GM13977 (cell line): ENCODE data around the gene PHB1.

Experiments used
- DNase-seq: peaks from one replicate; pipeline ENCODE4 v3.0.0; 2012; ENCODE audit warnings: low spot score
- CTCF ChIP-seq: IDR thresholded peaks from 2 replicates; pipeline ENCODE4 v1.5.1; 2012; ENCODE audit warnings: mild to moderate bottlenecking, control low read depth; ENCODE audit not compliant: insufficient read depth; ENCODE audit errors: extremely low read depth, missing control alignments
- in situ Hi-C: fragments of 300-500 bp; cut with MboI; formaldehyde crosslinking; loops from one replicate; pipeline ENCODE4 v1.12.0; 2022; ENCODE audit warnings: low sequenced_read_pairs, low pct_unique_long_range_greater_than_20kb, mixed read lengths, inconsistent platforms; ENCODE audit not compliant: unreplicated experiment

Gene PHB1

GRCh38 chr17:49406421-49407061 is 8.1 kb downstream of the PHB1 start:
- TF ChIP-seq CTCF, result no peak
- no peak for DNase-seq
- in situ Hi-C loops, result no loop called here

GRCh38 chr17:49404906-49405305 is 9.8 kb downstream of the PHB1 start:
- TF ChIP-seq CTCF, result no peak
- no peak for DNase-seq
- in situ Hi-C loops, result loop anchor here (5.0 kb wide), 1 partner anchor 88 kb away; no protein-coding TSS in a partner anchor

GRCh38 chr17:49404361-49404760 is 10.3 kb downstream of the PHB1 start:
- no peak for DNase-seq
- in situ Hi-C loops, result loop anchor here (5.0 kb wide), 1 partner anchor 87 kb away; no protein-coding TSS in a partner anchor

GRCh38 chr17:49403514-49404289 is 11.0 kb downstream of the PHB1 start:
- in situ Hi-C loops, result loop anchor here (5.0 kb wide), 1 partner anchor 86 kb away; no protein-coding TSS in a partner anchor
- DNase-seq, result no peak

More at GRCh38 chr17:49404361-49404760, 10.3 kb downstream of the PHB1 start:
- TF ChIP-seq CTCF, result no peak

GRCh38 chr17:49402706-49403105 is 12.0 kb downstream of the PHB1 start:
- no peak for DNase-seq
- in situ Hi-C loops, result loop anchor here (5.0 kb wide), 1 partner anchor 85 kb away; no protein-coding TSS in a partner anchor

More at GRCh38 chr17:49403514-49404289, 11.0 kb downstream of the PHB1 start:
- TF ChIP-seq CTCF, result no peak

More at GRCh38 chr17:49402706-49403105, 12.0 kb downstream of the PHB1 start:
- TF ChIP-seq CTCF, result no peak
